IMR-90 (cell line): ENCODE data around the gene ATP2C2.

Source experiments
- CEBPB ChIP-seq: IDR thresholded peaks from 2 replicates; pipeline ENCODE4 v1.6.1; 2012; ENCODE audit warnings: low read depth, low read length, improper control_type of control experiment
- CTCF ChIP-seq: conservative IDR thresholded peaks from 2 replicates; pipeline ENCODE4 v1.5.1; 2012; ENCODE audit warnings: mild to moderate bottlenecking, low read depth, low read length, improper control_type of control experiment
- ELK1 ChIP-seq: fragments of 150-350 bp; IDR thresholded peaks from 2 replicates; pipeline ENCODE4 v1.6.1; 2016; ENCODE audit warnings: low read depth, mild to moderate bottlenecking, low read length, moderate library complexity, borderline replicate concordance
- MAFK ChIP-seq: IDR thresholded peaks from 2 replicates; pipeline ENCODE4 v1.6.1; 2012; ENCODE audit warnings: low read depth, low read length, improper control_type of control experiment
- MAZ ChIP-seq: IDR thresholded peaks from 2 replicates; pipeline ENCODE4 v1.6.1; 2012; ENCODE audit warnings: low read depth, mild to moderate bottlenecking, low read length, improper control_type of control experiment, moderate library complexity, borderline replicate concordance
- POLR2A ChIP-seq: IDR thresholded peaks from 2 replicates; pipeline ENCODE4 v1.6.1; 2012; ENCODE audit warnings: mild to moderate bottlenecking, low read depth, low read length
- RAD21 ChIP-seq: IDR thresholded peaks from 2 replicates; pipeline ENCODE4 v1.6.1; 2012; ENCODE audit warnings: low read length, improper control_type of control experiment
- RCOR1 ChIP-seq: IDR thresholded peaks from 2 replicates; pipeline ENCODE4 v1.6.1; 2012; ENCODE audit warnings: mild to moderate bottlenecking, low read length, improper control_type of control experiment; ENCODE audit not compliant: insufficient replicate concordance
- RFX5 ChIP-seq: IDR thresholded peaks from 2 replicates; pipeline ENCODE4 v1.8.0; 2012; ENCODE audit warnings: low read depth, mild to moderate bottlenecking, low read length, moderate library complexity

DNA sequence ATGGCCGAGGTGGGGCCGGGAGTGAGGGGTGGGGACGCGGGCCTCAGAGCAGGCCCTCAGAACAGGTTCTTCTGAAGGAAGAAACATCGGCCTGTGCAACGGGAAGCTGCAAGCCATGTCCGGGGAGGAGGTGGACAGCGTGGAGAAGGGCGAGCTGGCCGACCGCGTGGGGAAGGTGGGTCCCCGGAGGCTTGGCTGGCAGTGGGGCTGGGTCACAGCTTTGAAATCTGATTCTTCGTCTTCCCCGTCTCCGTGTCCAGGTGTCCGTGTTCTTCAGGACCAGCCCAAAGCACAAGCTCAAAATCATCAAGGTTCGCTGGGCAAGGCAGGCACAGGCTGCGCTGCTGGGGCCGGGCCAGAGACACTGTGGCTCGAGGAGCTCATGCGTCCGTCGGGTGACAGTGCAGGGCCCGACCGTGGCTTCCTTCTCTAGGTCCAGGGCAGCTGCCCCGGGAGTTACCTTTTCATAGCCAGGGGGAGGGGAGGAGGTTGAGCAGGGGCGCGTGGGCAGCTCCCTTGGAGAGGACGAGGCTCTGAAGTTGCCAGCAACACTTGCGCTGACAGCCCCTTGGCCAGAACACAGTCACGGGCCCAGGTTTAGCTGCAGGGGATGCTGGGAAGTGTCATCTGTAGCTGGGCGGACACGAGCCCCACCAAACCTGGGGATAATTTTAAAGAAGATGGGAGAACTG, 84.9 kb downstream of the ATP2C2 start:
- no peak for TF ChIP-seq CTCF
- TF ChIP-seq MAFK: no peak
- no peak for TF ChIP-seq MAZ
- no peak for TF ChIP-seq POLR2A
- no peak for TF ChIP-seq CEBPB
- no peak for TF ChIP-seq RAD21
- no peak for TF ChIP-seq RCOR1
- peak; percentile 72; the same call in 1 of the 2 replicates for TF ChIP-seq RFX5
- TF ChIP-seq ELK1: no peak
